GM19438 (cell line): ENCODE data around the gene ZNHIT3.
"Not testable (repeated sequence)": the region's sequence is repeated elsewhere in the genome, so short reads cannot be mapped to it uniquely, and the experiment has no call there.

ENCODE experiments used
- ATAC-seq: cut with Tn5 transposase; IDR thresholded peaks from one replicate; pipeline ENCODE4 v1.9.1; 2021; ENCODE audit warnings: low read depth; ENCODE audit not compliant: unreplicated experiment

The ZNHIT3 gene

GRCh38 chr17:36482611-36483504 is 3.6 kb upstream of the ZNHIT3 start:
- ATAC-seq: no peak

DNA sequence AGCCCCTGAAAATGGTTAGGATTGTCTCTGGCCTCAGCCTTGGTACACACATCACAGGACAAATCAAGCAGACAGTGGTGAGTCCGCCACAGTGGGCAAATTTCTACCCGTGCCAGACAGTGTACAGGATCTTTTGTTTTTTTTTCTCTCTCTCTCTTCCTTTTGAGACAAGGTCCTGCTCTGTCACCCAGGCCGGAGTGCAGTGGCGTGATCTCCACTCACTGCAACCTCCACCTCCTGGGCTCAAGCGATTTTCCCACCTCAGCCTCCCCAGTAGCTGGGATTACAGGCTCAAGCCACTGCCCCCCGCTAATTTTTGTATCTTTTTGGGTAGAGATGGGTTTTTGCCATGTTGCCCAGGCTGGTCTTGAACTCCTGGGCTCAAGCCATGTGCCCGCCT is 2.5 kb upstream of the ZNHIT3 start:
- ATAC-seq: not testable (repeated sequence)

DNA sequence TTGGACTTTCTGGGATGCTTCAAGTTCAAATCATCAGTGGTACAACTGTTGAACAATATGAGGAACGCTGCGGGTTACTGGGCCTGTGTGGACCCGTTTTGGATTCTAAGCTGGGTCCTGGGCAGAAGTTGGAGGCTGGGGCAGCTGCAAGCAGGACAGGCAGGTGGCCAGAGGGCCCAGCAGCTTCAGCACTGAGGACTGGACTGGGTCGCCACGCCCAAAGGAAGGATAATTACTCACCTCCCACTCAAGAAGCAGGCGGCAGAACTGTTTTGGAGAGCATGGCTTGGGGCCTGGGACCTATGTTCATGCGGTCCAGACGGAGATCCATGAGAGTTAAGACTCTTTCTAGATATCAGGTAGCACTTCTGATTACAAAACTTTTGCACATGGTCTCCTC is 1.5 kb upstream of the ZNHIT3 start:
- no peak for ATAC-seq

DNA sequence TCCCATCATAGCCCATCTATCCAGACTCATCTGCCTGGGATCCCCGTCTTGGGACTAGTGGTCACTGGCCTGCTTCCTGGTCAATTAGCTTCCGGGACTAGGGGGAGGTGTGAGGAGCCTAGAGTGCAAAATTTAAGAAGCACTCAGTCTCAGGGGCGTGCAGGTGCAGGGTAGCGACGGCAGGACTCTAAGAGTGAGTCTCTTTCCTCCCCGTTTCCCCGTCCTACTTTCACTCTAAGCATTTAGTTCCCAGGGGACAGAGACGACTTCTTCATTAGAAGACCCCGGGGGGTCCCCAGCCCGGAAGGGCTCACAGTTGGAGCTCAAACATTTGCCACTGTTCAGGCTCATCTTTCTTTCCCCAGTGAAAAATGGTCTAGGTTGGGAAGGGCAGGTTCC is 677 bp upstream of the ZNHIT3 start:
- ATAC-seq: no peak

DNA sequence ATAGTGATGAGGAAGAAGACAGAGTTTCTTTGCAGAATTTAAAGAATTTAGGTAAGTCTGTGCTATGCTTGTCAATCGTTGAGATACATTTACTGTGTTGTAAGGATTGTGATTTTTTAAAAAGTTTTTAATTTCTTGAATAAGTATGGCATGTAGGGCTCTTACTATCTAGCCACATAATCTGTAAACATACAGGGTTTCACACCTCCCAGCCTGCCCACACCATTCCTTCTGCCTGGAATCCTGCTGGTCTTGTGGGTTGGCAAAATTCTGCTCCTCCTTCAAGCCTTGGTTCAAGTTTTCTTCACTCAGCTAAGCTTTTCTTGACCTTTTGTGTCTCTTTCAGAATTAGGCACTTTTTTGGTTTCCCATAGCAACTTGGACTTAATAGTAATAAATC is 7.5 kb downstream of the ZNHIT3 start:
- ATAC-seq: no peak

GRCh38 chr17:36494674-36495073 is 8.2 kb downstream of the ZNHIT3 start:
- ATAC-seq: no peak

- ATAC-seq: no peak
These were observed 8.6 kb downstream of the ZNHIT3 start for GRCh38 chr17:36495076-36495578.

DNA sequence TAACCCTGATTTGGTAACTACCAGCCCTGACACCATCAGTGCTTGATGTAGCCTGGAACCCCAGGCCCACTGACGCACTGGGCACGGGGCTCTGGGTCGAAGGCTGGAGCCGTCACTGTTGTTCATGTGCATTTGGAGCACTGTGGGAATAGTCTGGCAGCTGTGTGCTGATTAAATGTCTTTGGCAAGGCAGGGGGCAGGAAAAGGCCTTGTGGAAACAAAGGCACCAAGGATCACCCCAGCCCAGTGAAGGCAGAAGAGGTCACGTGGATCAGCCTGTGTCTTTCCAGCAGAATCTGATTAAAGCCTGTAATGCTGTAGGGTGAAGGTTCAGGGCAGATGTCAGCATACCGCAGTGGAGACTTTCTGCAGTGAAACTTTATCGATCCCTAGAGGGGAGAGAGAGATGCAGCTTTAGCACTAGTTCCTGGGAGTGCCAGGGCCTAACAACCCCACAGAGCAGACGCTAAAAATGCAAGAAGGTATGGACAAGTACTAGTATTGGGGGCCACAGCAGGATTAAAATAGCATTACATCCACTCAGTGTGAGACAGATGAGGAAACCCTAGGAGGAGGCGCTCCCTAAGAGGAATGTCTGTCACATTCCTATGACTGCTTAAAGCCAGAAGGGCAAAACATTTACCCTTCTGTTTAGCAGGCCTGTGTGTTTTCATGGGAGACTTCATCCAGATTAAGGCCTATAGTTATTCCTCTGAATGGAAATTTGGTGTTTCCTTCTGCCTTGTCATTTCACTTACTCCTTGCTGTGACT is 9.7 kb downstream of the ZNHIT3 start:
- ATAC-seq: no peak

GRCh38 chr17:36498155-36498554 is 11.7 kb downstream of the ZNHIT3 start:
- ATAC-seq: no peak

DNA sequence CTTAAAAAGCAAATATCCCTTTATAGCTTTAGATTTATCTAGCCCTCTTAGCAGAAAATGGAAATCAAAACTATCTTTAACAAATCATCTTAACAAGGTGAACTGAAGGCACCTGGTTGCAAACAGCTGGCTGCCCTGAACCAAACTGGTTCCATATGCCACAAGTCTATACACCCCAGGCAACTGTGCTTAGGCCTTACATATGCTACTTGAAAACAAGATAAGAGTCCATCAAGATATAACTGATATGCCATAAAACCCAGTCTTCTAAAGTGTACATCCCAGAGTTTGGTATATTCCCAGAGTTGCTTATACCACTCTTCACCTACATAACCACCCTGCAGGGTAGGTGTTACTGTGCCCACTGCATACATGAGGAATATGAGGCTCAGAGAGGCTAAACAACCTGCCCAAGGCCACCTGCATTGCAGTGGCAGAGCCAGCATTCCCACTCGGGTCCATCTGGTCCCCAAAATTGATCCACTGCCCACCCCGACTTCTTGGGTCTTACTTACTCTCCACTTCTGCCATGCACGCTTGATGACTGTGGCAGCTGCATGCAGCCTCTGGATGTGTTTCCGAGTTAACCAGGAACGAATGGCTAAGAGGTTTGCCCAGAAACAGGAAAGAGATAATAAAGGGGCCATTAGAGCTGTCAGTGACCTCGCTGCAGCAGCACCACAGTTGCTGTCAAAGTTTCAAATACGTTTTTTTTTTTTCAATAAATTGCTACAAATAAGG is 12.2 kb downstream of the ZNHIT3 start:
- ATAC-seq: no peak

DNA sequence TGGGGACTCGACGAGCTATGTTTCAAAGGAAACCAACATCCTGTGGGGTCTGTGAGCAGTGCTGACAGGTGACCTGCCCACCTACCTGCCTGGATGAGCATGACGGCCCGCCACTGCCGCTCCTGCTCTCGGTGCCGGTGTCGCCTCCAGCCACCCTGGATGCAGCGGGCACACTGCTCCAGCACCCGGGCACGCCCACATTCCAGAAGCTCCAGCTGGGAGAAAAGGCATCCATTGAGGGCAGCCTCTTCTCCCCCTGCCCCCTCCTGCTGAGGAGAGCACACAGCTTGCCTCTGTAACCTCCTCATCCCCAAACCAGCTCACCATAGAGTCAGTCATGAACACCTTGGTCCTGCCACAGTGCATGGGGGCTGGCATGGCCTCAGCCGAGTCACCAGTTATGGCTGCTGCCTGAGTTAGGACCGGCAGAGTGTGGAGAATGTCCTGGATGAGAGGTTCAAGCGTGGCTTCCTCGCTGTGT is 14.3 kb downstream of the ZNHIT3 start:
- ATAC-seq: no peak

- ATAC-seq: no peak
These were observed 14.9 kb downstream of the ZNHIT3 start for GRCh38 chr17:36501351-36501750.

DNA sequence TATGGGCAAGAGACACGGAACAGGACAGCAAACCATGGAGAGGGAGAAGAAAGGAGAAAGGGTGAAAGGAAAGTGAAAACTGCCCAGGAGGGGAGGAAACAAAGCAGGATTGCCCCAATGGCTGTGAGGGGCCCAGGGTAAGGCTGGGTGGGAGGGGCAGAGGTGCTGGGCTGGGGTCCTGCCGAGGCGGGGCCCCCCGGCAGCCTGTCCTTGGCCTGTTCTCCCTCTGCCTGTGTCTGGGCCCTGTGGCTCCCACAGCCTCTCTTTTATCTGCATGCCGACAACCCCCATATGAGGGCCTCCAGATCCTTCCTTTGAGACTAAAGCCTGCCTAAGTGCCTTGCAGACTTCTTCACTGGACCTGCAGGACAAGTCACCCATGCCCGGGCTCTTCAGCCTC is 15.5 kb downstream of the ZNHIT3 start:
- no peak for ATAC-seq

DNA sequence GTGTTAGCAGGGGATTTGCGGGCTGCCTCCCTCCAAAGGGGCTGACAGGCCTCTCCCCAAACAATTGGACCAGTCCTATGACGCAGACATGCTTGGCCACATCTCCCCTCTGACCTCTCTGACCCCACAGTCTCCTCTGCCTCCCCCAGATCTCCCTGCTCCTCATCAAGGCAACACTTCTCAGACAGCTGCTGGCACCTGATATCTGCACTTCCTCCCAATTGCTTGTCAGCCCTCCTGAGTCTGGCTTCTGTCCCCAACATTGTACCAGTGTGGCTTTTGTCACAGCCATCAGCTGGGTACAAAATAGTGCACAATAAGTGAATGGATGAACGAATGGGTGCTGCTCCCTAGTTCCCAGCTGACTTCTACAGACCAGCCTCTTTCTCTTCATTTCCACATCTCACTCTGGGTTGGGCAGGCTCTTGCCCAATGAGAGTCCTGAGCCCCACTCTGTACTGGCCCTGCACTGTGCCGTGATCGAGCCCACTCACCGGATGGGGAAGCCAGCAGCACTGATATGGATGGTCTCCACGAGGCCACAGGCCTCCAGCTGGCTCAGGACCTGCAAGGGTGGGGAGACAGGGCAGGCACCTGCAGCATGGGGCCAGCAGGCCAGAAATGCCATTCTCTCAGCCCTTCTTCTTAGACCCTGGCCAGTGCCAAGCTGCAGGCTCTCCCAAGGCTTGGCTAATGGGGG is 17.1 kb downstream of the ZNHIT3 start:
- no peak for ATAC-seq

DNA sequence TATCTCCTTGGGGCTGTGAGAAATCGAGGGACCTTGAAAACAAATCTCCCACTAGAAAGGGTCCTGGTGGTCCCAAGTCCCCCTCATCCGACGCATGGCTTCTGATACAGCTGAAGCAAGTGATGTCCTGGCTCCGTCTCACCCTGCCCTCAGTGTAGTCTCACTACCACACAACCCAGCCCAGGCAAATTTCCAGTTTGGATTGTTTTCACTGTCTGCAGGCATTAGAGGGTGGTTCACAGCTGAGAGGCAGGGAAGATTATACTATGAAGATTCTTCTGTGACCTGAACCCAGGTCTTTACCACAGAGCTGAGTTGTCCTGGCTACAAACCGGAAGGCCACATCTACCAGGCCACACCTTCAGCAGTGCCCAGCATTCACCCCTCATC is 17.7 kb downstream of the ZNHIT3 start:
- ATAC-seq: no peak

DNA sequence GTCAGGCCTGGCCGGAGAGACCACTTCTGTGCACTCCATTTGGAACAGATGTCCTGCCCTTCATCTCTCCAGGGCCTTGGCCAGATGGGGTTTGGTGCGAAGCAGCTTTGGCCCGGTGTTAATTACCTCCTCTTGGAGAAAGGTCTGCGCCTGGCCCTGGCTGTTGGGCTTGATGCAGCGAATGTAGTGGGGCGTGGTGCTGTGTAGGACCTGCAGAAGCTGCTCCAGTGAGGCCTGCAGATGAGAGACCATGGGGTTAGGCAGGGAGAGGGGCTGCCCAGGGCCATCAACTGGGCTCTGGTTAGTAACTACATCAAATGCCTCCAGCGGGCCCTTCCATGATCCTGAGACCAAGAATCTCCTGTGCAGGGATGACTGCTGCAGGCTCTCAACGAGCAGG is 18.7 kb downstream of the ZNHIT3 start:
- no peak for ATAC-seq

DNA sequence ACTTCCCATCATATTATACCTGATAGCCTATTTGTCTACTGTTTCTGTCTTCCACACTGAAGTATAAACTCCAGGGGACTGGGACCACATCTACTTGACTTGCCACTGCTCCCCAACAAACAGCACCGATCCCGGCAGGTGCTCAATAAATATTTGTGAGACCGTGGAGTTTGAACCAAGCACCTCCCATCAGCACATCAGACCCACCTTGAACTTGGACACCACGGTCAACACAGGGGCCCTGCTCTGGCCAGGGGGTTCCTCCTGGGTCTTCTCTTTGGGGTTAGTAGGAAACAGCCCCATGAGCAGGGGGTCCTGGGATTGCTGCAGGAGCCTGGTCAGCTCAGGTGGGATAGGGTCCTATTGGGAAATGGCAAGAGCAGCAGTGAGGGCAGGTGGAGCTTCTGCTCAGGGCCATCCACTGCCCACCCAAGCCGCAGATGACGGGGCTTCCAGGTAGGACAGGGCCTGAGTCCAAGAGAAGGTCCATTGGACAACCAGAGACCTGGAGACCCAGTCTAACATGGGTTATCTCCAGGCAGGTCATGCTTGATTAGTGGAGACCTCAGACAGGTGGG is 19.9 kb downstream of the ZNHIT3 start:
- ATAC-seq: no peak

- no peak for ATAC-seq
These were observed 20.4 kb downstream of the ZNHIT3 start for GRCh38 chr17:36506831-36507230.

GRCh38 chr17:36507266-36507665 is 20.8 kb downstream of the ZNHIT3 start:
- no peak for ATAC-seq

DNA sequence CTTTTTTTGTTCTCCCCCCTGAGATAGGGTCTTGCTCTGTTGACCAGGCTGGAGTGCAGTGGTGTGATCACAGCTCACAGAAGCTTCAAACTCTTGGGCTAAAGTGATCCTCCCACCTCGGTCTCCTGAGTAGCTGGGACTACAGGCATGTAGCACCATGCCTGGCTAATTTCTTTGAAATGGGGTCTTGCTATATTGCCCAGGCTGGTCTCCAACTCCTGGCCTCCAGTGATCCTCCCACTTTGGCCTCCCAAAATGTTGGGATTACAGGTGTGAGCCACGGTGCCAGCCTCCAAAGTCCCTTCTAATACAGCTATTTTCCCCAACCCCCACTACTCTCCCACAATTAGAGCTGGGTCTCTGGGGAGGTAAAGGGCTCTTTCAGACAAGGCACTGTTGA is 22.0 kb downstream of the ZNHIT3 start:
- not testable (repeated sequence) for ATAC-seq
